Skeletal muscle tissue (tissue), 4 donors: ENCODE data around the gene GTF2F2. TPM values are rescaled to one million over a fixed set of nuclear protein-coding genes. Genes with fewer than 3 reads are reported as not detected.

ENCODE experiments used
- H3K27ac ChIP-seq: one replicate; pipeline ENCODE4 v1.7.0; 2013; ENCODE audit warnings: mild to moderate bottlenecking, low read depth, low read length, inconsistent platforms
- H3K27me3 ChIP-seq, 3 donors: one replicate each; pipeline ENCODE4 v1.7.0; 2013; ENCODE audit warnings: low read length in 3 of 3; ENCODE audit not compliant: control insufficient read depth in 3 of 3, insufficient read depth in 3 of 3
- H3K36me3 ChIP-seq, 3 donors: one replicate each; pipeline ENCODE4 v1.7.0; 2013; ENCODE audit warnings: low read length in 3 of 3; ENCODE audit not compliant: control insufficient read depth in 3 of 3, insufficient read depth in 3 of 3
- H3K4me1 ChIP-seq, 3 donors: one replicate each; pipeline ENCODE4 v1.7.0; 2013; ENCODE audit warnings: low read length in 3 of 3, mild to moderate bottlenecking in 3 of 3; ENCODE audit not compliant: control insufficient read depth in 3 of 3, insufficient read depth in 3 of 3
- H3K4me3 ChIP-seq, 3 donors: one replicate each; pipeline ENCODE4 v1.7.0; 2013; ENCODE audit warnings: low read length in 3 of 3
- H3K9ac ChIP-seq, 3 donors: one replicate each; pipeline ENCODE4 v1.7.0; 2013; ENCODE audit warnings: low read length in 3 of 3, mild to moderate bottlenecking in 3 of 3, moderate library complexity in 2 of 3, low read depth in 1 of 3
- H3K9me3 ChIP-seq, 3 donors: one replicate each; pipeline ENCODE4 v1.7.0; 2013; ENCODE audit warnings: low read length in 3 of 3; ENCODE audit not compliant: control insufficient read depth in 3 of 3
- total RNA-seq: library from RNA; depleted of rRNA; stranded (reverse); fragments of >200 nt; gene quantifications from one replicate; pipeline ENCODE4 v1.2.3, GENCODE V29; 2014
- donor health status: Osteomylitis.

The GTF2F2 gene
- total RNA-seq, 1 donor from 2014 or later: 15.7 TPM

GRCh38 chr13:45222919-45223318, 102.6 kb downstream of the GTF2F2 start:
- Histone ChIP-seq H3K4me3 (no peak overlapping the region), H3K9ac (no peak overlapping the region), H3K9me3 (no peaks in the 10 kb centered on the region), H3K27me3 (no peaks in the 10 kb centered on the region), H3K36me3 (no peaks in the 10 kb centered on the region), H3K27ac (no peak overlapping the region), H3K4me1 (peaks cover 0 to 9% (median 9%) of the 10 kb centered on the region in 3 donors)

GRCh38 chr13:45224176-45224575, 103.9 kb downstream of the GTF2F2 start:
- Histone ChIP-seq H3K36me3 (no peaks in the 10 kb centered on the region), H3K27ac (no peak overlapping the region), H3K4me3 (no peak overlapping the region), H3K27me3 (no peaks in the 10 kb centered on the region), H3K4me1 (no peaks in the 10 kb centered on the region), H3K9ac (no peak overlapping the region), H3K9me3 (no peaks in the 10 kb centered on the region)

- no peak overlapping the region for H3K4me3 ChIP-seq
- H3K9ac ChIP-seq: no peak overlapping the region
- no peaks in the 10 kb centered on the region for H3K9me3 ChIP-seq
- no peaks in the 10 kb centered on the region for H3K27me3 ChIP-seq
- no peaks in the 10 kb centered on the region for H3K36me3 ChIP-seq
- H3K27ac ChIP-seq: no peak overlapping the region
- H3K4me1 ChIP-seq: no peaks in the 10 kb centered on the region
These were observed 105.1 kb downstream of the GTF2F2 start for GRCh38 chr13:45225370-45225769.

- H3K9ac ChIP-seq: no peak overlapping the region
- no peak overlapping the region for H3K4me3 ChIP-seq
- H3K36me3 ChIP-seq: no peaks in the 10 kb centered on the region
- no peaks in the 10 kb centered on the region for H3K27me3 ChIP-seq
- no peak overlapping the region for H3K27ac ChIP-seq
- no peaks in the 10 kb centered on the region for H3K9me3 ChIP-seq
- H3K4me1 ChIP-seq: no peaks in the 10 kb centered on the region
These were observed 105.7 kb downstream of the GTF2F2 start for GRCh38 chr13:45226024-45226423.

- H3K9ac ChIP-seq: no peak overlapping the region
- H3K27me3 ChIP-seq: no peaks in the 10 kb centered on the region
- no peak overlapping the region for H3K27ac ChIP-seq
- H3K4me3 ChIP-seq: no peak overlapping the region
- no peaks in the 10 kb centered on the region for H3K9me3 ChIP-seq
- no peaks in the 10 kb centered on the region for H3K36me3 ChIP-seq
- no peaks in the 10 kb centered on the region for H3K4me1 ChIP-seq
These were observed 107.7 kb downstream of the GTF2F2 start for GRCh38 chr13:45228002-45228401.

- Histone ChIP-seq H3K9ac (no peak overlapping the region), H3K27me3 (no peaks in the 10 kb centered on the region), H3K36me3 (no peaks in the 10 kb centered on the region), H3K4me3 (no peak overlapping the region), H3K27ac (no peak overlapping the region), H3K4me1 (no peaks in the 10 kb centered on the region), H3K9me3 (no peaks in the 10 kb centered on the region)
These were observed 108.9 kb downstream of the GTF2F2 start for GRCh38 chr13:45229172-45229571.

- H3K9ac ChIP-seq: no peak overlapping the region
- H3K27me3 ChIP-seq: no peaks in the 10 kb centered on the region
- H3K4me1 ChIP-seq: no peaks in the 10 kb centered on the region
- no peaks in the 10 kb centered on the region for H3K9me3 ChIP-seq
- no peaks in the 10 kb centered on the region for H3K36me3 ChIP-seq
- H3K27ac ChIP-seq: no peak overlapping the region
- H3K4me3 ChIP-seq: no peak overlapping the region
These were observed 111.0 kb downstream of the GTF2F2 start for GRCh38 chr13:45231305-45231704.

GRCh38 chr13:45231722-45232121, 111.4 kb downstream of the GTF2F2 start:
- H3K9ac ChIP-seq: no peak overlapping the region
- H3K9me3 ChIP-seq: no peaks in the 10 kb centered on the region
- H3K36me3 ChIP-seq: no peaks in the 10 kb centered on the region
- no peaks in the 10 kb centered on the region for H3K27me3 ChIP-seq
- no peaks in the 10 kb centered on the region for H3K4me1 ChIP-seq
- H3K27ac ChIP-seq: no peak overlapping the region
- H3K4me3 ChIP-seq: no peak overlapping the region

GRCh38 chr13:45232591-45232990, 112.3 kb downstream of the GTF2F2 start:
- no peak overlapping the region for H3K27ac ChIP-seq
- H3K9me3 ChIP-seq: no peaks in the 10 kb centered on the region
- H3K4me3 ChIP-seq: no peak overlapping the region
- H3K9ac ChIP-seq: no peak overlapping the region
- no peaks in the 10 kb centered on the region for H3K4me1 ChIP-seq
- H3K36me3 ChIP-seq: no peaks in the 10 kb centered on the region
- no peaks in the 10 kb centered on the region for H3K27me3 ChIP-seq

GRCh38 chr13:45238945-45239795, 118.9 kb downstream of the GTF2F2 start:
- no peaks in the 10 kb centered on the region for H3K36me3 ChIP-seq
- no peak overlapping the region for H3K27ac ChIP-seq
- H3K27me3 ChIP-seq: no peaks in the 10 kb centered on the region
- H3K4me1 ChIP-seq: peaks cover 4 to 15% (median 10%) of the 10 kb centered on the region in 3 donors
- H3K9ac ChIP-seq: no peak overlapping the region
- H3K9me3 ChIP-seq: no peaks in the 10 kb centered on the region
- H3K4me3 ChIP-seq: no peak overlapping the region
